Smooth muscle cell (in vitro differentiated cells): Measurements from ENCODE around the gene PRAF2. TPM values are rescaled to one million over a fixed set of nuclear protein-coding genes. Genes with fewer than 3 reads are reported as not detected.

Experiments used
- DNase-seq: peaks from one replicate; lab custom pipeline; 2025; ENCODE audit not compliant: unreplicated experiment; lab: John Stamatoyannopoulos, UW
- H2AFZ ChIP-seq: fragments of 200-600 bp; sonication (generic); 2 replicates; pipeline ENCODE4 v1.6.0; 2016; ENCODE audit warnings: antibody characterized with exemption, low read depth, mild to moderate bottlenecking
- H3F3A ChIP-seq: fragments of 200-600 bp; sonication (generic); 2 replicates; pipeline ENCODE4 v1.6.0; 2017; ENCODE audit warnings: antibody characterized with exemption, low read depth
- H3K27ac ChIP-seq: fragments of 200-600 bp; sonication (generic); 2 replicates; pipeline ENCODE4 v1.5.1; 2016; ENCODE audit warnings: low read depth, mild to moderate bottlenecking
- H3K27me3 ChIP-seq: fragments of 200-600 bp; sonication (generic); 2 replicates; pipeline ENCODE4 v1.6.1; 2016; ENCODE audit warnings: low read depth, mild to moderate bottlenecking
- H3K36me3 ChIP-seq: fragments of 200-600 bp; sonication (generic); 2 replicates; pipeline ENCODE4 v1.5.1; 2016; ENCODE audit warnings: low read depth
- H3K4me1 ChIP-seq: fragments of 200-600 bp; sonication (generic); 2 replicates; pipeline ENCODE4 v1.5.1; 2016; ENCODE audit warnings: low read depth
- H3K4me2 ChIP-seq: fragments of 200-600 bp; sonication (generic); 2 replicates; pipeline ENCODE4 v1.6.0; 2016; ENCODE audit warnings: mild to moderate bottlenecking
- H3K4me3 ChIP-seq: fragments of 200-600 bp; sonication (generic); 2 replicates; pipeline ENCODE4 v1.5.1; 2016; ENCODE audit warnings: mild to moderate bottlenecking
- H3K79me2 ChIP-seq: fragments of 200-600 bp; sonication (generic); 2 replicates; pipeline ENCODE4 v1.6.0; 2016; ENCODE audit warnings: low read depth, mild to moderate bottlenecking
- H3K9ac ChIP-seq: fragments of 200-600 bp; sonication (generic); 2 replicates; pipeline ENCODE4 v1.6.0; 2016; ENCODE audit warnings: low read depth
- H3K9me3 ChIP-seq: fragments of 200-600 bp; sonication (generic); replicated peaks from 2 replicates; pipeline ENCODE4 v1.5.1; 2016; ENCODE audit warnings: low read depth
- H4K20me1 ChIP-seq: fragments of 200-600 bp; sonication (generic); 2 replicates; pipeline ENCODE4 v1.6.0; 2016; ENCODE audit warnings: low read depth
- CTCF ChIP-seq: fragments of 200-600 bp; sonication (generic); IDR thresholded peaks from 2 replicates; pipeline ENCODE4 v1.5.1; 2017; ENCODE audit warnings: borderline replicate concordance, mild to moderate bottlenecking, antibody characterized with exemption; ENCODE audit not compliant: insufficient read depth, poor library complexity, severe bottlenecking
- WGBS: methylation state at CpG from one replicate; pipeline ENCODE4 v1.1.7; 2016; ENCODE audit warnings: low lambda C conversion rate; 5-methylcytosine and 5-hydroxymethylcytosine counted together
- polyA plus RNA-seq: library from polyadenylated mRNA; unstranded; fragments of >200 nt; fragmentation: Nextera tagmentation; extraction: Ambion mirVana; gene quantifications from 2 replicates; pipeline ENCODE4 v1.2.1, GENCODE V29; 2016
- total RNA-seq: library from RNA; depleted of rRNA; stranded (reverse); fragments of >200 nt; gene quantifications from 2 replicates; pipeline ENCODE4 v1.2.3, GENCODE V29; 2014

The PRAF2 gene
- total and polyA plus RNA-seq, 2 experiments from 2014 or later: 43.6 to 143 TPM

GRCh38 chrX:49067285-49068120 lies 6.3 kb downstream of the PRAF2 start:
- Histone ChIP-seq H3K27me3 (no peaks in the 10 kb centered on the region), H3K4me3 (no peak overlapping the region), H2AFZ (no peak overlapping the region), H3K27ac (no peak overlapping the region), H3K79me2 (no peaks in the 10 kb centered on the region), H3K4me1 (no peaks in the 10 kb centered on the region), H3K4me2 (no peak overlapping the region), H3K9me3 (no peaks in the 10 kb centered on the region), H4K20me1 (no peaks in the 10 kb centered on the region), H3K9ac (no peak overlapping the region), H3K36me3 (no peaks in the 10 kb centered on the region), H3F3A (no peaks in the 10 kb centered on the region)
- WGBS: 95% methylated on average over 20 of the region's 41 CpGs
- DNase-seq: no peak
- TF ChIP-seq CTCF: no peak

GRCh38 chrX:49066690-49067089 lies 7.1 kb downstream of the PRAF2 start:
- H3K4me3 ChIP-seq: no peak overlapping the region
- no peak overlapping the region for H3K27ac ChIP-seq
- WGBS: 76% methylated on average over 9 of the region's 9 CpGs
- H3K36me3 ChIP-seq: no peaks in the 10 kb centered on the region
- H3K9me3 ChIP-seq: no peaks in the 10 kb centered on the region
- H4K20me1 ChIP-seq: no peaks in the 10 kb centered on the region
- no peak for TF ChIP-seq CTCF
- H3K4me2 ChIP-seq: no peak overlapping the region
- H3F3A ChIP-seq: no peaks in the 10 kb centered on the region
- DNase-seq: no peak
- no peaks in the 10 kb centered on the region for H3K4me1 ChIP-seq
- H3K27me3 ChIP-seq: no peaks in the 10 kb centered on the region
- no peak overlapping the region for H2AFZ ChIP-seq
- H3K79me2 ChIP-seq: no peaks in the 10 kb centered on the region
- no peak overlapping the region for H3K9ac ChIP-seq

- Histone ChIP-seq H3K36me3 (no peaks in the 10 kb centered on the region), H3K27me3 (no peaks in the 10 kb centered on the region), H3K9ac (no peak overlapping the region), H3K4me3 (no peak overlapping the region), H3K4me2 (no peak overlapping the region), H3K27ac (no peak overlapping the region), H3K4me1 (no peaks in the 10 kb centered on the region), H3K9me3 (no peaks in the 10 kb centered on the region), H2AFZ (no peak overlapping the region), H3K79me2 (no peaks in the 10 kb centered on the region), H3F3A (no peaks in the 10 kb centered on the region), H4K20me1 (no peaks in the 10 kb centered on the region)
- WGBS: 85% methylated on average over 2 of the region's 2 CpGs
- DNase-seq: no peak
- TF ChIP-seq CTCF: no peak
Observed at GRCh38 chrX:49066278-49066677, 7.5 kb downstream of the PRAF2 start.

DNA sequence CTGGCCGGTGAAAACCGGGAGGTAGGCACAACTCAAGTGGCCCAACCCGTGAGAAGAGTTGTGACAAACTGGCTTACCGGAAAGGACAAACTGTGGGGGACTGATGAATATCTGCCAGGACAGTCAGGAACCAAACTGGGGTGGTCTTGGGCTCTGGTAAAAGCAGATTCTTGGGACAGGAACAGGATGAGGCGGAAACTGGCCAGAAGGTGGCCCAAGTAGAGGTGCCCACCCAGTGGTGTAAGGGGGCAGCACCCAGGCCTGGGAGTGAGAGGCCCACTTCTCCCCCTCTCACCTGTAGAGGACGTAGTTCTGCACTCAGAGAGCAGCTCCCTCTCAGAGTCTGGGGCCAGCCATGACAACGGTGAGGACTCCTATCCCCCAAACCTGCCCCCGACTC lies 9.1 kb downstream of the PRAF2 start:
- H3K27ac ChIP-seq: no peak overlapping the region
- DNase-seq: no peak
- no peaks in the 10 kb centered on the region for H3K79me2 ChIP-seq
- no peak for TF ChIP-seq CTCF
- no peaks in the 10 kb centered on the region for H3K27me3 ChIP-seq
- no peak overlapping the region for H2AFZ ChIP-seq
- 94% methylated on average over 8 of the region's 8 CpGs for WGBS
- H3K4me2 ChIP-seq: no peak overlapping the region
- H3K4me3 ChIP-seq: no peak overlapping the region
- H3F3A ChIP-seq: no peaks in the 10 kb centered on the region
- H3K36me3 ChIP-seq: no peaks in the 10 kb centered on the region
- no peak overlapping the region for H3K9ac ChIP-seq
- H3K9me3 ChIP-seq: no peaks in the 10 kb centered on the region
- H3K4me1 ChIP-seq: no peaks in the 10 kb centered on the region
- no peaks in the 10 kb centered on the region for H4K20me1 ChIP-seq
